HUES6 (cell line): ENCODE results near the gene AKR7A3.
"Not testable (repeated sequence)": the region's sequence is repeated elsewhere in the genome, so short reads cannot be mapped to it uniquely, and the experiment has no call there.

Source experiments
- H3K27ac ChIP-seq: 2 replicates; pipeline ENCODE4 v1.7.0; 2013; ENCODE audit warnings: low read depth, mild to moderate bottlenecking, low read length, inconsistent platforms
- H3K27me3 ChIP-seq: 2 replicates; pipeline ENCODE4 v1.6.1; 2013; ENCODE audit warnings: low read length; ENCODE audit not compliant: control insufficient read depth, insufficient read depth
- H3K36me3 ChIP-seq: 2 replicates; pipeline ENCODE4 v1.6.1; 2013; ENCODE audit warnings: low read length; ENCODE audit not compliant: control insufficient read depth, insufficient read depth
- H3K4me1 ChIP-seq: 2 replicates; pipeline ENCODE4 v1.6.1; 2013; ENCODE audit warnings: low read length; ENCODE audit not compliant: control insufficient read depth, insufficient read depth
- H3K4me3 ChIP-seq: 2 replicates; pipeline ENCODE4 v1.5.1; 2013; ENCODE audit warnings: low read depth, low read length
- H3K9ac ChIP-seq: one replicate; pipeline ENCODE4 v1.6.1; 2013; ENCODE audit warnings: mild to moderate bottlenecking, low read length
- H3K9me3 ChIP-seq: 2 replicates; pipeline ENCODE4 v1.6.1; 2013; ENCODE audit warnings: low read depth, low read length; ENCODE audit not compliant: control insufficient read depth, insufficient read depth

Gene AKR7A3

GRCh38 chr1:19288324-19289241, at the start of gene AKR7A3:
Gene AKR7A3 (minus strand): TSS chr1:19288770. CDS start chr1:19288709, 61 bp downstream.
- not testable (repeated sequence) for H3K4me1 ChIP-seq, H3K9ac ChIP-seq, H3K27ac ChIP-seq, H3K36me3 ChIP-seq, H3K9me3 ChIP-seq
- H3K4me3 ChIP-seq, result peak within 1 kb of the TSS; percentile 57
- H3K27me3 ChIP-seq, result peaks cover 27% of the 10 kb centered on the region

- peaks cover 33% of the 10 kb centered on the region for H3K4me1 ChIP-seq
- peak overlapping the region; percentile 34 for H3K9ac ChIP-seq
- H3K36me3 ChIP-seq, result peaks cover 23% of the 10 kb centered on the region
- no peaks in the 10 kb centered on the region for H3K9me3 ChIP-seq
- no peaks in the 10 kb centered on the region for H3K27me3 ChIP-seq
- peak overlapping the region; percentile 0; the same call in 1 of the 2 replicates for H3K4me3 ChIP-seq
- H3K27ac ChIP-seq, result peak overlapping the region; percentile 3
Observed at GRCh38 chr1:19338323-19338762, 49.8 kb upstream of the AKR7A3 start.

GRCh38 chr1:19337289-19337688, 48.7 kb upstream of the AKR7A3 start:
- H3K27ac ChIP-seq, result no peak overlapping the region
- no peaks in the 10 kb centered on the region for H3K27me3 ChIP-seq
- H3K4me3 ChIP-seq, result no peak overlapping the region
- H3K9me3 ChIP-seq, result no peaks in the 10 kb centered on the region
- H3K9ac ChIP-seq, result no peak overlapping the region
- H3K36me3 ChIP-seq, result peaks cover 13% of the 10 kb centered on the region
- peaks cover 33% of the 10 kb centered on the region for H3K4me1 ChIP-seq

GRCh38 chr1:19336543-19336942, 48.0 kb upstream of the AKR7A3 start:
- Histone ChIP-seq H3K9ac (no peak overlapping the region), H3K4me3 (no peak overlapping the region), H3K9me3 (no peaks in the 10 kb centered on the region), H3K27ac (no peak overlapping the region), H3K27me3 (no peaks in the 10 kb centered on the region), H3K4me1 (peaks cover 28% of the 10 kb centered on the region), H3K36me3 (peaks cover 6% of the 10 kb centered on the region)

- no peaks in the 10 kb centered on the region for H3K9me3 ChIP-seq
- peaks cover 4% of the 10 kb centered on the region; the same call in 1 of the 2 replicates for H3K36me3 ChIP-seq
- peaks cover 12% of the 10 kb centered on the region for H3K4me1 ChIP-seq
- no peak overlapping the region for H3K9ac ChIP-seq
- H3K27me3 ChIP-seq, result no peaks in the 10 kb centered on the region
- no peak overlapping the region for H3K27ac ChIP-seq
- H3K4me3 ChIP-seq, result no peak overlapping the region
Observed at GRCh38 chr1:19333587-19334354, 45.2 kb upstream of the AKR7A3 start.

- Histone ChIP-seq H3K36me3 (peaks cover 13% of the 10 kb centered on the region), H3K9me3 (no peaks in the 10 kb centered on the region), H3K9ac (no peak overlapping the region), H3K27me3 (no peaks in the 10 kb centered on the region), H3K4me3 (no peak overlapping the region), H3K4me1 (peaks cover 3% of the 10 kb centered on the region; the same call in 1 of the 2 replicates), H3K27ac (no peak overlapping the region)
Observed at GRCh38 chr1:19332832-19333231, 44.3 kb upstream of the AKR7A3 start.

GRCh38 chr1:19331262-19331878, 42.8 kb upstream of the AKR7A3 start:
- Histone ChIP-seq H3K4me1 (no peaks in the 10 kb centered on the region), H3K9me3 (no peaks in the 10 kb centered on the region), H3K36me3 (peaks cover 26% of the 10 kb centered on the region), H3K4me3 (no peak overlapping the region), H3K27me3 (no peaks in the 10 kb centered on the region), H3K27ac (no peak overlapping the region), H3K9ac (no peak overlapping the region)

GRCh38 chr1:19330449-19331135, 42.0 kb upstream of the AKR7A3 start:
- no peak overlapping the region for H3K27ac ChIP-seq
- peaks cover 34% of the 10 kb centered on the region for H3K36me3 ChIP-seq

GRCh38 chr1:19329611-19330010, 41.0 kb upstream of the AKR7A3 start:
- no peaks in the 10 kb centered on the region for H3K27me3 ChIP-seq

More at GRCh38 chr1:19330449-19331135, 42.0 kb upstream of the AKR7A3 start:
- Histone ChIP-seq H3K27me3 (no peaks in the 10 kb centered on the region), H3K9me3 (no peaks in the 10 kb centered on the region), H3K4me3 (no peak overlapping the region), H3K4me1 (no peaks in the 10 kb centered on the region), H3K9ac (no peak overlapping the region)

GRCh38 chr1:19329188-19329587, 40.6 kb upstream of the AKR7A3 start:
- Histone ChIP-seq H3K27ac (no peak overlapping the region), H3K9me3 (no peaks in the 10 kb centered on the region), H3K9ac (no peak overlapping the region), H3K4me1 (no peaks in the 10 kb centered on the region), H3K36me3 (peaks cover 48% of the 10 kb centered on the region), H3K4me3 (no peak overlapping the region), H3K27me3 (no peaks in the 10 kb centered on the region)

More at GRCh38 chr1:19329611-19330010, 41.0 kb upstream of the AKR7A3 start:
- H3K36me3 ChIP-seq, result peaks cover 44% of the 10 kb centered on the region
- no peak overlapping the region for H3K27ac ChIP-seq
- no peak overlapping the region for H3K4me3 ChIP-seq
- no peaks in the 10 kb centered on the region for H3K9me3 ChIP-seq
- no peaks in the 10 kb centered on the region for H3K4me1 ChIP-seq
- no peak overlapping the region for H3K9ac ChIP-seq
